ENCODE results near the gene ZNF423. TPM values are rescaled to one million over a fixed set of nuclear protein-coding genes. Genes with fewer than 3 reads are reported as not detected.

ZNF423 gene
- total and polyA plus RNA-seq, 9 of the 15 experiments (the other 6 are each of a cell fraction or from before 2014, with no cell fraction given) = not detected

DNA sequence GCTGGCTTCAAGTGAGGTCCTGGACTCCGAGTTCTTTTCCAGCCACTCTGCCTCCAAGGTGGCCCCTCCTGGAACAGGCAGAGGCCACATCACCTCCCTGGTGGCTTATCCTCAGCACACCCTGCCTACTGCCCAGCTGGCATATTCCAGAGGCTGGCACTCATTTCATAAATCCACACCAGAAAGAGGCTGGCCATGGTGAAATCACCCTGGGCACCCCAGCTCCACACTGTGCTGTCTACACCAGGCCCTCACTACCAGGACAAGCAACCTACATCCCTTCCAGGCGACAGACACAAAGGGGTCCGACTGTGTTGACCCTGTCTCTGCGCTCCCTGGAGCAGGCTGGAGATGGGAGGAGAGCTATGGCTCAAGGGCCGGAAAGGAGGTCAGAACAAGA, 382.1 kb downstream of the ZNF423 start:
- DNase-seq (ENCODE audit: extremely low read depth in 1 of 4, low spot score in 3 of 4) = no peak
- WGBS (ENCODE audit: insufficient coverage, low coverage, missing lambda C conversion rate) = 0% methylated on average over 4 of the region's 5 CpGs
- no peak overlapping the region for H3K4me2 ChIP-seq (ENCODE audit: insufficient read depth, low read length)
- H3K27me3 ChIP-seq (ENCODE audit: control insufficient read depth in 2 of 2, insufficient read depth in 2 of 2, low read length in 2 of 2) = peaks cover 0 to 16% of the 10 kb centered on the region in 2 experiments; a peak in 1 of 5 replicates
- no peak overlapping the region for H3K27ac ChIP-seq (ENCODE audit: extremely low read depth, low read depth, low read length)
- H3K9ac ChIP-seq (ENCODE audit: insufficient read depth in 1 of 2, low read depth in 2 of 2, low read length in 2 of 2) = no peak overlapping the region
- H3K4me3 ChIP-seq = no peak overlapping the region
- BruUV-seq (replicated peaks) = no TSS peak
- CTCF ChIA-PET (ENCODE audit: low intra/inter-chr PET ratio) = no interaction called here
- in situ Hi-C loops (cut with MboI) (no loop called here), intact Hi-C loops (cut with micrococcal nuclease) (no loop called here)
- H3K9me3 ChIP-seq (replicated peaks; ENCODE audit: control insufficient read depth, insufficient read depth, low read depth, low read length) = no peaks in the 10 kb centered on the region
- no peak overlapping the region for H2AFZ ChIP-seq (ENCODE audit: low read depth, low read length)
- POLR2A ChIA-PET = interaction anchor here (0.5 kb wide), 1 partner anchor 31 kb away, joined by 3 read pairs; no protein-coding TSS in a partner anchor
- no peaks in the 10 kb centered on the region for H3K79me2 ChIP-seq (ENCODE audit: control insufficient read depth, insufficient read depth, low read length)
- no peaks in the 10 kb centered on the region for H3K36me3 ChIP-seq (ENCODE audit: control insufficient read depth, insufficient read depth, low read length)
- no peaks in the 10 kb centered on the region for H3K4me1 ChIP-seq (replicated peaks in 1 of 2; ENCODE audit: control insufficient read depth in 2 of 2, insufficient read depth in 2 of 2, low read length in 2 of 2)
- no peak for FAIRE-seq
- no peaks in the 10 kb centered on the region for H3K9me1 ChIP-seq (ENCODE audit: control insufficient read depth, insufficient read depth, low read length)
- ATAC-seq = no peak
- peaks cover 5% of the 10 kb centered on the region; the same call in 1 of the 2 replicates for H4K20me1 ChIP-seq (replicated peaks; ENCODE audit: control insufficient read depth, insufficient read depth, low read length)
- TF ChIP-seq ZNF785 (CRISPR knock-in tag; IDR thresholded peaks at IDR 0.05) = no peak
- TF ChIP-seq STAT5A (IDR thresholded peaks at IDR 0.05; ENCODE audit: borderline replicate concordance, low read length) = no peak
- TF ChIP-seq ZNF121 (CRISPR knock-in tag; conservative IDR thresholded peaks at IDR 0.05) = no peak
- no peak for TF ChIP-seq ZNF384 (IDR thresholded peaks at IDR 0.05; ENCODE audit: low read depth, low read length)
- no peak for TF ChIP-seq E2F3 (CRISPR knock-in tag; IDR thresholded peaks at IDR 0.05)
- TF ChIP-seq PHB2 (IDR thresholded peaks at IDR 0.05; ENCODE audit: low read depth) = no peak
- TF ChIP-seq, protein P1, sequence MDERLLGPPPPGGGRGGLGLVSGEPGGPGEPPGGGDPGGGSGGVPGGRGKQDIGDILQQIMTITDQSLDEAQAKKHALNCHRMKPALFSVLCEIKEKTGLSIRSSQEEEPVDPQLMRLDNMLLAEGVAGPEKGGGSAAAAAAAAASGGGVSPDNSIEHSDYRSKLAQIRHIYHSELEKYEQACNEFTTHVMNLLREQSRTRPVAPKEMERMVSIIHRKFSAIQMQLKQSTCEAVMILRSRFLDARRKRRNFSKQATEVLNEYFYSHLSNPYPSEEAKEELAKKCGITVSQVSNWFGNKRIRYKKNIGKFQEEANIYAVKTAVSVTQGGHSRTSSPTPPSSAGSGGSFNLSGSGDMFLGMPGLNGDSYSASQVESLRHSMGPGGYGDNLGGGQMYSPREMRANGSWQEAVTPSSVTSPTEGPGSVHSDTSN (CRISPR knock-in tag; IDR thresholded peaks at IDR 0.05; ENCODE audit: low read depth) = no peak
- TF ChIP-seq, protein P1 (tag; conservative IDR thresholded peaks at IDR 0.05; ENCODE audit: low read depth) = no peak
- TF ChIP-seq NCOA1 (IDR thresholded peaks at IDR 0.05; ENCODE audit: low read depth) = no peak
- TF ChIP-seq, protein P2, sequence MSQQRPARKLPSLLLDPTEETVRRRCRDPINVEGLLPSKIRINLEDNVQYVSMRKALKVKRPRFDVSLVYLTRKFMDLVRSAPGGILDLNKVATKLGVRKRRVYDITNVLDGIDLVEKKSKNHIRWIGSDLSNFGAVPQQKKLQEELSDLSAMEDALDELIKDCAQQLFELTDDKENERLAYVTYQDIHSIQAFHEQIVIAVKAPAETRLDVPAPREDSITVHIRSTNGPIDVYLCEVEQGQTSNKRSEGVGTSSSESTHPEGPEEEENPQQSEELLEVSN (IDR thresholded peaks at IDR 0.05; ENCODE audit: borderline replicate concordance in 1 of 2, extremely low read depth in 1 of 2, insufficient read depth in 1 of 2, insufficient read length in 1 of 2, low read depth in 1 of 2, low read length in 1 of 2, poor library complexity in 1 of 2, severe bottlenecking in 1 of 2) = no peak
- TF ChIP-seq, protein P3, sequence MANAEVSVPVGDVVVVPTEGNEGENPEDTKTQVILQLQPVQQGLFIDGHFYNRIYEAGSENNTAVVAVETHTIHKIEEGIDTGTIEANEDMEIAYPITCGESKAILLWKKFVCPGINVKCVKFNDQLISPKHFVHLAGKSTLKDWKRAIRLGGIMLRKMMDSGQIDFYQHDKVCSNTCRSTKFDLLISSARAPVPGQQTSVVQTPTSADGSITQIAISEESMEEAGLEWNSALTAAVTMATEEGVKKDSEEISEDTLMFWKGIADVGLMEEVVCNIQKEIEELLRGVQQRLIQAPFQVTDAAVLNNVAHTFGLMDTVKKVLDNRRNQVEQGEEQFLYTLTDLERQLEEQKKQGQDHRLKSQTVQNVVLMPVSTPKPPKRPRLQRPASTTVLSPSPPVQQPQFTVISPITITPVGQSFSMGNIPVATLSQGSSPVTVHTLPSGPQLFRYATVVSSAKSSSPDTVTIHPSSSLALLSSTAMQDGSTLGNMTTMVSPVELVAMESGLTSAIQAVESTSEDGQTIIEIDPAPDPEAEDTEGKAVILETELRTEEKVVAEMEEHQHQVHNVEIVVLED (CRISPR knock-in tag; IDR thresholded peaks at IDR 0.05) = no peak
- no peak for TF ChIP-seq EP400 (IDR thresholded peaks at IDR 0.05)
- no peak for TF ChIP-seq XRCC4 (IDR thresholded peaks at IDR 0.05; ENCODE audit: extremely low read depth, insufficient read depth, insufficient read length)
- TF ChIP-seq, protein P4, sequence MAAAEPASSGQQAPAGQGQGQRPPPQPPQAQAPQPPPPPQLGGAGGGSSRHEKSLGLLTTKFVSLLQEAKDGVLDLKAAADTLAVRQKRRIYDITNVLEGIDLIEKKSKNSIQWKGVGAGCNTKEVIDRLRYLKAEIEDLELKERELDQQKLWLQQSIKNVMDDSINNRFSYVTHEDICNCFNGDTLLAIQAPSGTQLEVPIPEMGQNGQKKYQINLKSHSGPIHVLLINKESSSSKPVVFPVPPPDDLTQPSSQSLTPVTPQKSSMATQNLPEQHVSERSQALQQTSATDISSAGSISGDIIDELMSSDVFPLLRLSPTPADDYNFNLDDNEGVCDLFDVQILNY (CRISPR knock-in tag; IDR thresholded peaks at IDR 0.05) = no peak
- TF ChIP-seq HDAC1 (IDR thresholded peaks at IDR 0.05) = no peak
- TF ChIP-seq KLF16 (IDR thresholded peaks at IDR 0.05) = no peak
